Uterus (tissue), 4 donors: ENCODE measurements around the gene EPB41L2. TPM values are rescaled to one million over a fixed set of nuclear protein-coding genes. Genes with fewer than 3 reads are reported as not detected.

Source experiments
- DNase-seq, 2 donors: peaks; one replicate each; pipeline ENCODE4 v3.0.0-alpha.2; 2019 to 2020
- H3K27ac ChIP-seq, 2 donors: fragments of 200-600 bp; sonication (generic); 1 replicate in 1 of 2; 2 replicates in 1 of 2; pipeline ENCODE4 v1.5.1; 2016 to 2018
- H3K27me3 ChIP-seq, 2 donors: fragments of 200-600 bp; sonication (generic); one replicate each; pipeline ENCODE4 v1.5.1; 2018 to 2019; ENCODE audit warnings: control low read depth in 1 of 2
- H3K36me3 ChIP-seq, 2 donors: fragments of 200-600 bp; sonication (generic); one replicate each; pipeline ENCODE4 v1.5.1; 2019; ENCODE audit warnings: control low read depth in 1 of 2
- H3K4me1 ChIP-seq, 2 donors: fragments of 200-600 bp; sonication (generic); one replicate each; pipeline ENCODE4 v1.5.1; 2018 to 2019; ENCODE audit warnings: control low read depth in 1 of 2
- H3K4me3 ChIP-seq, 2 donors: fragments of 200-600 bp; sonication (generic); 1 replicate in 1 of 2; 2 replicates in 1 of 2; pipeline ENCODE4 v1.5.1; 2018 to 2019; ENCODE audit warnings: mild to moderate bottlenecking in 1 of 2
- H3K9me3 ChIP-seq, 2 donors: fragments of 200-600 bp; sonication (generic); one replicate each; pipeline ENCODE4 v1.5.1; 2019; ENCODE audit warnings: control low read depth in 1 of 2
- POLR2A ChIP-seq, 2 donors: fragments of 450-650 bp; IDR thresholded peaks; one replicate each; pipeline ENCODE4 v1.6.1; 2016; ENCODE audit warnings: antibody characterized with exemption in 2 of 2, mild to moderate bottlenecking in 1 of 2, moderate library complexity in 1 of 2
- intact Hi-C: fragments of 100-400 bp; cut with DNase I; formaldehyde crosslinking; loops from one replicate; pipeline ENCODE4 v1.15.1; 2023; ENCODE audit warnings: low total_unique reads
- total RNA-seq, 4 donors: library from RNA; depleted of rRNA in 3 of 4; stranded (reverse); fragments of >200 nt in 3 of 4; gene quantifications; one replicate each; pipeline versions ENCODE4 v1.1.0 to v1.2.4, GENCODE V29; 2014 to 2023
- TF ChIP-seq, protein P1 (sequence below), 4 experiments: fragments of 200-600 bp in 2 of 4; fragments of 450-650 bp in 2 of 4; sonication (generic) in 2 of 4; IDR thresholded peaks; one replicate each; pipeline ENCODE4 v1.5.1; 2016 to 2019; ENCODE audit warnings: antibody characterized with exemption in 4 of 4, mild to moderate bottlenecking in 2 of 4, moderate library complexity in 1 of 4
- donor health status: DM: yes; HTN: yes; CAD: no.

Gene EPB41L2
- total RNA-seq, 4 donors from 2014 or later, result 72.5 to 237 (median 148) TPM

DNA sequence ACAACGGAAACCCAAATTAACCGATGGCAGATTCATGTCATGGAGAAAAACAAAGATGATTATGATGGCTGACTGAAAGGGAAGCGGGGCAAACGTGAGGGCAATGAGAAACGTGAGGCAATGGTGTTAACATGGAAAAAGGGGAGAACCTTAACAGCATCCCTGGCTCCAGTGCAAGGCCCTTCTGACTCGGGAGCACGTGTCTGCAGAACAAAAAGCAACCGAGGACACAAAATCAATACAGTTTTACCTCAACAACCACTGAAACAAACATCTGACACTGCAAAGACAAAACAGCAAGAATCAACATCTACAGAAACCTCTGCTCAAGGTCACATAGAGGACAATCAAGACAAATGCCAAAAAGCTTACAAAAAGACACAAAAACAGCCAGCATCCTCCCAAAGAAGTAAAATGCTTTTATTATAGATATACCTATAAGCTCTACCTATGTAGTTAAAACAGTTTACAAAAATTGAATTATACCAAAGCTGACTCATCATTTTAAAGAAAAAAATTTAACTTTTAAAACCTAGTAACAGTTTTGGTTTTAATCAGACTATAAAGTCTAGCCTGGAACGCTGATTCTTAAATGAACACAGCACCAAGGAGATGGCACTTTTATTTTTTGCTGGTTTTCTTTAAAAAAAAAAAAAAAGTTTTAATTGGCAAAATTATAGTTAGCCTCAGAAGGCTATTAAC is 192.7 kb downstream of the EPB41L2 start:
- Histone ChIP-seq H3K27me3 (no peaks in the 10 kb centered on the region), H3K4me1 (no peaks in the 10 kb centered on the region), H3K27ac (no peak overlapping the region), H3K4me3 (no peak overlapping the region), H3K9me3 (no peaks in the 10 kb centered on the region), H3K36me3 (no peaks in the 10 kb centered on the region)
- intact Hi-C loops, result no loop called here
- DNase-seq, result no peak
- TF ChIP-seq, protein P1, sequence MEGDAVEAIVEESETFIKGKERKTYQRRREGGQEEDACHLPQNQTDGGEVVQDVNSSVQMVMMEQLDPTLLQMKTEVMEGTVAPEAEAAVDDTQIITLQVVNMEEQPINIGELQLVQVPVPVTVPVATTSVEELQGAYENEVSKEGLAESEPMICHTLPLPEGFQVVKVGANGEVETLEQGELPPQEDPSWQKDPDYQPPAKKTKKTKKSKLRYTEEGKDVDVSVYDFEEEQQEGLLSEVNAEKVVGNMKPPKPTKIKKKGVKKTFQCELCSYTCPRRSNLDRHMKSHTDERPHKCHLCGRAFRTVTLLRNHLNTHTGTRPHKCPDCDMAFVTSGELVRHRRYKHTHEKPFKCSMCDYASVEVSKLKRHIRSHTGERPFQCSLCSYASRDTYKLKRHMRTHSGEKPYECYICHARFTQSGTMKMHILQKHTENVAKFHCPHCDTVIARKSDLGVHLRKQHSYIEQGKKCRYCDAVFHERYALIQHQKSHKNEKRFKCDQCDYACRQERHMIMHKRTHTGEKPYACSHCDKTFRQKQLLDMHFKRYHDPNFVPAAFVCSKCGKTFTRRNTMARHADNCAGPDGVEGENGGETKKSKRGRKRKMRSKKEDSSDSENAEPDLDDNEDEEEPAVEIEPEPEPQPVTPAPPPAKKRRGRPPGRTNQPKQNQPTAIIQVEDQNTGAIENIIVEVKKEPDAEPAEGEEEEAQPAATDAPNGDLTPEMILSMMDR (IDR thresholded peaks at IDR 0.05), result no peak
- no peak for TF ChIP-seq POLR2A (IDR thresholded peaks at IDR 0.05)

DNA sequence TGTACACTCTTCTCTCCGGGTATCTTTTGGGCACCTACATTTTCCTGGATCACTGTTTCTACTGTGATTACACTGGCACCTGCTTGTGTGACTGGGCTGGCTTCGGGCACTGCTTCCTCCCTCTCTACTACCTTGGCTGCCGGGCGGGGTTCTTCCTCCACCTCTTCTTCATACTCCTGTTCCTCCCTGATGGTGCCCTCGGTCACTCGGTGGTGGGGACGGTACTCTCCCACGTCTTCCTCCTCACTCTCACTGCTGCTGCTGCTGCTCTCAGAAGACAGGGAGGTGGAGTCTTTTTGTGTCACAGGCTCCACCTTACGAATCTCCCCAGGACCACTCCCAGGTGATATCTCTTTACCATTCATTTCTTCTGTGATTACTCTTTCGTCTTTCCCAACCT is 193.4 kb downstream of the EPB41L2 start:
- H3K27me3 ChIP-seq, result no peaks in the 10 kb centered on the region
- TF ChIP-seq POLR2A (IDR thresholded peaks at IDR 0.05), result no peak
- TF ChIP-seq, protein P1 (IDR thresholded peaks at IDR 0.05), result no peak
- H3K4me3 ChIP-seq, result no peak overlapping the region
- no peaks in the 10 kb centered on the region for H3K9me3 ChIP-seq
- no peak for DNase-seq
- H3K27ac ChIP-seq, result no peak overlapping the region
- H3K36me3 ChIP-seq, result no peaks in the 10 kb centered on the region
- intact Hi-C loops, result no loop called here
- H3K4me1 ChIP-seq, result no peaks in the 10 kb centered on the region

DNA sequence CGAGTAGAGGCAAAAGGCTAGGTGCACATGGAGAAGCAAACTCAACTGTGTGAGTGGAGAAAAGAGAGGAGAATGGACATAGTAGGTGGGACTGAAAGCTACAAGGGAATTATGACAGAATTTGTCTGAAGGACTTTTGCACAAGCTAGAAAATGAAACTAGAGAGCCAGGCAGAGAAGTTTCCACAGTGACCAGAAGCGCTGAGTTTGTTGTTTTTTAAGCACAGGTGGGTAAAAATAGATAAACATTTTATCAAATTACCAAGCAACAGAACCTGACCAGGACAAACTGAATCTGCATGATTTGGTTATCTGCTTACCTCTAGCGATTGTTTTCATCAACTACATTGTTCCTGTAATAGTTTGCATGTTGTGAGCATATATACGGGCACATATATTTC is 197.3 kb downstream of the EPB41L2 start:
- H3K4me3 ChIP-seq, result no peak overlapping the region
- no peaks in the 10 kb centered on the region for H3K27me3 ChIP-seq
- H3K27ac ChIP-seq, result no peak overlapping the region
- no peak for DNase-seq
- TF ChIP-seq, protein P1 (IDR thresholded peaks at IDR 0.05), result no peak
- no peak for TF ChIP-seq POLR2A (IDR thresholded peaks at IDR 0.05)
- intact Hi-C loops, result no loop called here
- no peaks in the 10 kb centered on the region for H3K36me3 ChIP-seq
- no peaks in the 10 kb centered on the region for H3K9me3 ChIP-seq
- H3K4me1 ChIP-seq, result no peaks in the 10 kb centered on the region

DNA sequence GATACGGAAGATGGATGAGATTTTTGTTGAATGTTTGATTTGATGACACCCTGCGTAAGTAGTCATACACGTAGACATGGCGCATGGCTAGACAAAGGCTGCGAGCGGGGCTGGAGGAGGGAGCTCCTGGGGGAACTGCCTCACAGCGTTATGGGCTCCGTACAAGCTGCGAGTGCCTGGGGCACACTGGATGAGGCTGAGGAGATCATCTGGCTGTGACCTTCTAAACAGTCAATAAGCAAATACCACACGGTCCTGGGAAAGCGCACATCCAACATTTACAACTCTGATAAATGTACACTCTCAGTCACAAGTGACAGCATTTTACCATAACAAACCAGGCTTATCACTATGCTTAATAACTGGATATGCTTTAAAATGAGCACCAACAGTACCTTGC is 198.7 kb downstream of the EPB41L2 start:
- H3K4me1 ChIP-seq, result no peaks in the 10 kb centered on the region
- TF ChIP-seq, protein P1 (IDR thresholded peaks at IDR 0.05), result no peak
- no peak for TF ChIP-seq POLR2A (IDR thresholded peaks at IDR 0.05)
- no peak overlapping the region for H3K4me3 ChIP-seq
- DNase-seq, result no peak
- H3K36me3 ChIP-seq, result no peaks in the 10 kb centered on the region
- no peaks in the 10 kb centered on the region for H3K9me3 ChIP-seq
- intact Hi-C loops, result no loop called here
- no peak overlapping the region for H3K27ac ChIP-seq
- no peaks in the 10 kb centered on the region for H3K27me3 ChIP-seq

DNA sequence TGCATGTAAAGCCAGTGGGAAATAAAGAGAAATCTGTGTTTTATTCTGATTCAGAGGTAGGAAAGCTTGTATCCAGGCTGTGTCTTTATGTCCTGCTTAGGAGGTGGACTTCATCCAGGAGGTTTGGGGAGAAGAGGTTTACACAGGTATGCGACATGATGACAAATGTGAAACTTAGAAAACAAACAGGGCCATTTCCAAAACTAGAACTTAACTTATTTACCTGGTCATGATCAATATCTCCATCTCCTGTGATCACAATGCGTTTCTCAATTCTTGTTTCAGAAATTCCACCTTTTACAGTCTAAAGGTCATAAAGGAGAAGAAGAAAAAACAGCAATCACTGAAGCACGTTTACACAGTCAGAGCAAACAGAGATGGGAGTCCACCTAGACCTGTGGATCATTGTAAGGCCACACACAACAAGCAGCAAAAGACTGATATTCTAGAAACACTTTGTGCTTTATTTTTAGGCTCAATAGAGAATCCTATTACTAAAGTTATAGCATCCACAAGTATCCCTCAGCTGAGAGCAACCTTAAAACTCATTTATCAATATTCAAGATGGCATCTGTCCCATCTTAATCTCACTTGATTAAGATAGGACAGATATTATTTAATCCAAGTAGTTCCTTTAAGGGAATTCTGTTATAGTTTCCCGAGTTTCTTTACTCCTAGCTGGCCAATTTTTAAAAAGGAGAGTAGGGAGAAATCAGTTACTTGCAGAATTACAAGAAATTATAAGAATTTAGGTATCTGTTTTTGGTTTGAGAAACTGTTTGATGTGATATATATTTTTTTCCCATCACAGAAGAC is 199.4 kb downstream of the EPB41L2 start:
- Histone ChIP-seq H3K27me3 (no peaks in the 10 kb centered on the region), H3K4me3 (no peak overlapping the region), H3K36me3 (no peaks in the 10 kb centered on the region), H3K9me3 (no peaks in the 10 kb centered on the region), H3K27ac (no peak overlapping the region), H3K4me1 (no peaks in the 10 kb centered on the region)
- no peak for TF ChIP-seq POLR2A (IDR thresholded peaks at IDR 0.05)
- TF ChIP-seq, protein P1 (IDR thresholded peaks at IDR 0.05), result no peak
- DNase-seq, result no peak
- intact Hi-C loops, result no loop called here
